ENCODE measurements around the gene OPRD1. TPM values are rescaled to one million over a fixed set of nuclear protein-coding genes. Genes with fewer than 3 reads are reported as not detected.
"Not testable (repeated sequence)": the region's sequence is repeated elsewhere in the genome, so short reads cannot be mapped to it uniquely, and the experiment has no call there.

OPRD1 gene
- total RNA-seq, 1 experiment from 2014 or later, result under 0.01 TPM

DNA sequence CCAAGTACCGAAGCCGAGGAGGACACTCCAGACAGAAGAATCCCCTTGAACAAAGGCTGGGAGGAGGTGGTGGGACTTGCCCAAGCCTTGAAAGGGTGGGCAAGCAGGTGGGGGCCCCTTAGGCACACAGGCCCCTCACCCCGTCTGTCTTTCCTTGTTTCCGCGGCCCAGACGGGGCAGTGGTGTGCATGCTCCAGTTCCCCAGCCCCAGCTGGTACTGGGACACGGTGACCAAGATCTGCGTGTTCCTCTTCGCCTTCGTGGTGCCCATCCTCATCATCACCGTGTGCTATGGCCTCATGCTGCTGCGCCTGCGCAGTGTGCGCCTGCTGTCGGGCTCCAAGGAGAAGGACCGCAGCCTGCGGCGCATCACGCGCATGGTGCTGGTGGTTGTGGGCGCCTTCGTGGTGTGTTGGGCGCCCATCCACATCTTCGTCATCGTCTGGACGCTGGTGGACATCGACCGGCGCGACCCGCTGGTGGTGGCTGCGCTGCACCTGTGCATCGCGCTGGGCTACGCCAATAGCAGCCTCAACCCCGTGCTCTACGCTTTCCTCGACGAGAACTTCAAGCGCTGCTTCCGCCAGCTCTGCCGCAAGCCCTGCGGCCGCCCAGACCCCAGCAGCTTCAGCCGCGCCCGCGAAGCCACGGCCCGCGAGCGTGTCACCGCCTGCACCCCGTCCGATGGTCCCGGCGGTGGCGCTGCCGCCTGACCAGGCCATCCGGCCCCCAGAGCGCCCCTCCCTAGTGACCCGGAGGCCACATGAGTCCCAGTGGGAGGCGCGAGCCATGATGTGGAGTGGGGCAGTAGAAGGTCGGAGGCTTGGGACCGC lies 50.8 kb downstream of the OPRD1 start:
- in situ Hi-C loops (cut with HindIII; ENCODE audit: low pct_unique_long_range_greater_than_20kb, low sequenced_read_pairs), result no loop called here

DNA sequence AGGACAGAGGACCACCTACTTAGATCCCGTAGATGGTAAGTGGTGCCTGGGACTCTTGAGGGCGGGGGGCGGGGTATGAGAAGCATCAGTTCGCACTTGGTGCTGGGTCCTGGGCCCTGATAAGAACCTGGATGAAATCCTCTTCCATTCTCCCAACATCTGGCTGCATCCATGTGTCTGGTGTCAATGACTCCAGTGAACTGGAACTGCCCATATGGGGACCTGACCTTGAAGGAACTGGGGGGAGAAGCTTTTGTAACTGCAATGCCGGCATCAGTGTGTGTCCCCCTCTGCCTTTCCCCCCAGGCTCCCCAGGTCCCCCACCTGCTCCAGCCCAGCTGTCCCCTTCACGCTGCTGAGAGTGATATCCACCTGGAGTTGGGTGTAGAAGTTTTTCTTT lies 52.7 kb downstream of the OPRD1 start:
- in situ Hi-C loops (cut with HindIII; ENCODE audit: low pct_unique_long_range_greater_than_20kb, low sequenced_read_pairs), result no loop called here
- no peak for DNase-seq (ENCODE audit: low read depth, low spot score)

More for the DNA sequence above, 50.8 kb downstream of the OPRD1 start:
- DNase-seq (ENCODE audit: low read depth, low spot score), result no peak

GRCh38 chr1:28865997-28866650 lies 54.2 kb downstream of the OPRD1 start:
- in situ Hi-C loops (cut with HindIII; ENCODE audit: low pct_unique_long_range_greater_than_20kb, low sequenced_read_pairs), result no loop called here
- no peak for DNase-seq (ENCODE audit: low read depth, low spot score)

DNA sequence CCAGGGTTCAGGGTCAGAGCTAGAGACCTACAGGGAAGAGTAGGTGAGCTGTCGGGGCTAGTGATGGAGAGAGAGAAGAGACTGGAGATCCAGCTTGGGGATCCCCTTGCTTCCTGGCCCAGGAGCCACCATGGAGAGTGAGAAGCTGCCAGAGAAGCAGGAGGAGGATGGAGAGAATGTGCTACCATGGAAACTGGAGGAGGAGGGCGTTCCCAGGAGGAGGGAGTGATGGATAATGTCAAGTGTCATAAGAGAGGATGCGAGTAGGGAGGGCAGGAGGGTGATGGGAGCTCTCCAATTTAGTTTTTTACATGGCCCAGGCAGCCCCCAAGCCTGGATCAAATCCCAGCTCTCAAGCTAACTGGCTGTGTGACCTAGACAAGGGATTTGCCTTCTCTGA lies 55.9 kb downstream of the OPRD1 start:
- in situ Hi-C loops (cut with HindIII; ENCODE audit: low pct_unique_long_range_greater_than_20kb, low sequenced_read_pairs), result no loop called here
- DNase-seq (ENCODE audit: low read depth, low spot score), result no peak

DNA sequence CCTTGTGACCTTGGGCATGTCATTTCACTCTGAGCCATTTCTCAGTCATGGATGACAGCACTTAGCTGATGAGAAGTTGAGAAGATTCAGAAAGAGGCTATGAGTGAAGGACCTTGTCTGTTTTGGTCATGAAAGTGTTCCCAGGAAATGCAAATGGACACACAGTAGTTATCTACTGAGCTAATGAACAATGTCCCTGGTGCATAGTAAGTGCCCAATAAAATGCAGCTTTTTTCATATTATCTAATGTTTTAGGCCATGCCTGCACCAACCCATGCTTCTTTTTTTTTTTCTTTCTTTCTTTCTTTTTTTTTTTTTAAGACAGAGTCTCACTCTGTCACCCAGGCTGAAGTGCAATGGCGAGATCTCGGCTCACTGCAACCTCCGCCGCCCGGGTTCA lies 58.0 kb downstream of the OPRD1 start:
- DNase-seq (ENCODE audit: low read depth, low spot score), result no peak
- in situ Hi-C loops (cut with HindIII; ENCODE audit: low pct_unique_long_range_greater_than_20kb, low sequenced_read_pairs), result no loop called here

- in situ Hi-C loops (cut with HindIII; ENCODE audit: low pct_unique_long_range_greater_than_20kb, low sequenced_read_pairs), result no loop called here
- DNase-seq (ENCODE audit: low read depth, low spot score), result no peak
Observed at GRCh38 chr1:28871631-28872401, 59.8 kb downstream of the OPRD1 start.

DNA sequence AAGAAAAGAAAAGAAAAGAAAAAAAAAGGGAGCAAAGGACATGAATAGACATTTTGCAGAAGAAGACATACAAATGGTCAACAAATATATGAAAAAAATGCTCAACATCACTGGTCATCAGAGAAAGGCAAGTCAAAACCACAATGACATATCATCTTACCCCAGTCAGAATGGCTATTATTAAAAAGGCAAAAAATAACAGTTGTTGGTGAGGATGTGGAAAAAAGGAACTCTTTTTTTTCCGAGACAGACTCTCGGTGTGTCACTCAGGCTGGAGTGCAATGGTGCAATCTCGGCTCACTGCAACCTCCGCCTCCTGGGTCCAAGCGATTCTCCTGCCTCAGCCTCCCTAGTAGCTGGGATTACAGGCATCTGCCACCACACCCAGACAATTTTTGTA lies 63.2 kb downstream of the OPRD1 start:
- DNase-seq (ENCODE audit: low read depth, low spot score); in situ Hi-C loops (cut with HindIII; ENCODE audit: low pct_unique_long_range_greater_than_20kb, low sequenced_read_pairs): not testable (repeated sequence)

- peak; percentile 78 for DNase-seq (ENCODE audit: low read depth, low spot score)
- in situ Hi-C loops (cut with HindIII; ENCODE audit: low pct_unique_long_range_greater_than_20kb, low sequenced_read_pairs), result no loop called here
Observed at GRCh38 chr1:28877132-28877781, 65.3 kb downstream of the OPRD1 start.

GRCh38 chr1:28878796-28879195 lies 66.8 kb downstream of the OPRD1 start:
- DNase-seq (ENCODE audit: low read depth, low spot score), result no peak
- in situ Hi-C loops (cut with HindIII; ENCODE audit: low pct_unique_long_range_greater_than_20kb, low sequenced_read_pairs), result no loop called here

GRCh38 chr1:28882009-28882628 lies 70.1 kb downstream of the OPRD1 start:
- peak; percentile 94 for DNase-seq (ENCODE audit: low read depth, low spot score)
- in situ Hi-C loops (cut with HindIII; ENCODE audit: low pct_unique_long_range_greater_than_20kb, low sequenced_read_pairs), result no loop called here

DNA sequence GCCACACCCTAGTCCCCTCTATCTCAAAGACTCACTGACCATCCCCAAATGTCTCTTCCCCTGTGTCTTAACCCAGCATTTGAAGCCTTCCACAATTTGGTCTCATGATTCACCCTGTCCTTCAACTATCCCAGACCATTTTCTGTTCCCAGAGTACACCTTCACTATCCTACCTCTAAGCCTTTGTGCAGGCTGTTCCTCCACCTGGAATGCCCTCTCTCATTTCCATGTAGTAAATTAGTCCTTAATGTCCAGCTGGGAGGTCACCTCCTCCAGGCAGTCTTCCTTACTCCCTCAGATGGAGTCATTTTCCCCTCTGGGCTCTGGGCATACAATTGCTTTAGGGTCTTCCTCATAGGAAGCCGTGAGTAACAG lies 71.3 kb downstream of the OPRD1 start:
- in situ Hi-C loops (cut with HindIII; ENCODE audit: low pct_unique_long_range_greater_than_20kb, low sequenced_read_pairs), result no loop called here

DNA sequence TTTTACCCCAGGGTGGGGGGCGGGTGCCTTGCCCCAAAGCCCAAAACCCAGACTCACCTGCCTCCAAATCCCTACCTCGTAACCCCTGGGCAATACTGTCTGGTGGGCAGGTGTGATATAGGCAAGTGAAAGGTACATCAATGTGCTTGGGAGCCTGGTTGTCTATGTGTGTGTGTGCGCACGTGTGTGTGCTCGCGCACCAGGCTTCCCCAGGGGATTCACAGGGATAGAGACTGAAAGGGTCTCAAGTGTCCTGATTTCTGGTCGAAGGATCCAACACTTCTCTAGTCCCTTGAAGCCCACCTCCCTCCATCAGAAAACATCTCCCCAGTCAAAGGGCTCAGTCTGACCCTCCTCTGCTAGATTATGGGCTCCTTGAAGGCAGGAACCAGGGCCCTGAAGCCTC lies 73.5 kb downstream of the OPRD1 start:
- DNase-seq (ENCODE audit: low read depth, low spot score), result no peak
- in situ Hi-C loops (cut with HindIII; ENCODE audit: low pct_unique_long_range_greater_than_20kb, low sequenced_read_pairs), result no loop called here

More for the DNA sequence above, 71.3 kb downstream of the OPRD1 start:
- no peak for DNase-seq (ENCODE audit: low read depth, low spot score)

DNA sequence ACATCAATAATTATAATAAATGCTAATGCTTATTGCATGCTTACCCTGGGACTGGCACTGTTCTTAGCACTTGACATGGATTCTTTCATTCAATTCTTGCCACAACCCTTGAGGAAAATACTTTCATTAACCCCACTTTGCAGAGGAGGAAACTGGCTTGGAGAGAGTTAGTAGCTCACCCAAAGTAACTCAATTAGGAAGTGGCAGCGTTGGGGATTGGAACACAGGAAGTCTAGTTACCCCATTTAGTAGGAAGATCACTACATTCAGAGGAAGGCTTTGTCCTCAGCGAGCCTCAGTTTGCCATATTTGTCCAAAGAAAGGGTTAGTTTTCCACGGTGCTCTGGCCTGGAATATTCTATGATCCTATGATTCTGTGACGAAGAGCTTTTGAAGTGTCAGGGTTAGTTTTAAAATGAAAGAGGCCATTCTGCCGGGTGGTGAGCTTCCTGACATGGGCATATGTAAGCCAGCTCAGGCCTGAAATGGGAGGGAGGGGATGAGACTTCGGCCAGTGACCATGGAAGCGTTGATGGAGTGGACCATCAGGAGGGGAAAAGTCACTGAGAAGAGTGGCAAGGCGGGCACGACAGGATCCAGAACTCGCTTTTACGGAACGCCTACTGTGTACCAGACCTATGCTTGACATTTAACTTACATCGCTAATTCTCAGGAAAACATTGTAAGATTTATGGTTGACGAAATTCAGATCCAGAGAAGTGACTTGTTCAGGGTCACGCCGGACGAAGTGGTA lies 74.2 kb downstream of the OPRD1 start:
- in situ Hi-C loops (cut with HindIII; ENCODE audit: low pct_unique_long_range_greater_than_20kb, low sequenced_read_pairs), result no loop called here
- DNase-seq (ENCODE audit: low read depth, low spot score), result no peak

GRCh38 chr1:28886731-28887418 lies 74.9 kb downstream of the OPRD1 start:
- peak; percentile 81 for DNase-seq (ENCODE audit: low read depth, low spot score)
- in situ Hi-C loops (cut with HindIII; ENCODE audit: low pct_unique_long_range_greater_than_20kb, low sequenced_read_pairs), result no loop called here

DNA sequence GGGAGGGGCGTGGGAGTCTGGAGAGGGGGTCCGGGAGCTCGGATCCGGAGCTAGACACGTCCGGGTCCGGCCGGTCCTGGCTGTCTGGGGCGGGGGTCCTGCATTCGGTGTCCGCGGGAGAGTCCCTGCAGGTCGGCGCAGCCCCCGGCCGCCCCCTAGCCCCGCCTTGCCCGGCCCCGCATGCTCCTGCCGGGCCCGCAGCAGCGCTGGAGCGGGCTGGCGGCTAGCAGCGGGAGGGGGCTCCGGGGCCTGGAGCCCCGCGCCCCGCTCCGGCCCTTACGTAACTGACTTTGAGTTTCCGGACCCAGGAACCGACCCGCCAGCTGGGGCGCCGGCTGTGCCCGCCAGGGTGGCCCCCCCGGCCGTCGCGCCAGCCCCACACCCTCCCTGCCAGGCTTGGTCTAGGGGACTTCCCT lies 75.5 kb downstream of the OPRD1 start:
- no peak for DNase-seq (ENCODE audit: low read depth, low spot score)
- in situ Hi-C loops (cut with HindIII; ENCODE audit: low pct_unique_long_range_greater_than_20kb, low sequenced_read_pairs), result no loop called here
